ENCODE data around the gene ERGIC2. TPM values are rescaled to one million over a fixed set of nuclear protein-coding genes. Genes with fewer than 3 reads are reported as not detected.

ERGIC2 gene
- total and polyA plus RNA-seq, 4 donors: 39.5 to 70.5 (median 48.7) TPM

DNA sequence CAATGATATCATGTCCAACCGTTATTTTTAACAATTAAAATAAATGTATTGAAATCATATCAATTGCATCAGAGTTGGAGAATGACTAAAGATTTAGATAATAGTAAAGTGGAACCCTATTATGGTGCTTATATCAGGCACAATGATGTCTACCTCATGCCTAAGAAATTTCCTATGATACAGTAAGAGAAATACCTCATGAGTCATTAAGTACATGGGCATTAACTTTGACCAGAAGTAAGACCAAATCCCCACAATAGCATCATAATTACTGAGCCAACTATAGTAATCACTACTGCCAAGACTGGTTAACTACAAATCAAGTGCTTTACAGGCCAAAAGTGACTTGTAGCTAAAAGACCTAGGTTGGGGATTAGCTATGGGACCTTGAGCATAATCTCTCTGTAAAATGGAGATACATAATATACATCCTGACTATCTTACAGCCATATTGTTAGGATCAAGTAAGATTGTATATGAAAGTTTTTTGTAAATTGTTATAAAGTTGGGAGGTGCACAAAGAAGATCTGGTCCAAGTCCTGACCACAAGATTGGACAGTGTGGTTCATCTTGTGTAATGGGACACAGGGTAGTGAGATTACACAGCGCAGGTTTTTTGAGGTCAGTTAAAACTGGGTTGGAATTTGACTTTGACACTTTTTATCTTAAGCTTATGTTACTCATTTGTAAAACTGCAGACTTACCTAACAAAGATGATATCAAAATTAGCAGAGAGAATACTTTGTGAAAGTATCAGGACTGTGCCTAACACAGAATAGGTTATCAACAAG, 60.5 kb downstream of the ERGIC2 start:
- TF ChIP-seq, protein P1, sequence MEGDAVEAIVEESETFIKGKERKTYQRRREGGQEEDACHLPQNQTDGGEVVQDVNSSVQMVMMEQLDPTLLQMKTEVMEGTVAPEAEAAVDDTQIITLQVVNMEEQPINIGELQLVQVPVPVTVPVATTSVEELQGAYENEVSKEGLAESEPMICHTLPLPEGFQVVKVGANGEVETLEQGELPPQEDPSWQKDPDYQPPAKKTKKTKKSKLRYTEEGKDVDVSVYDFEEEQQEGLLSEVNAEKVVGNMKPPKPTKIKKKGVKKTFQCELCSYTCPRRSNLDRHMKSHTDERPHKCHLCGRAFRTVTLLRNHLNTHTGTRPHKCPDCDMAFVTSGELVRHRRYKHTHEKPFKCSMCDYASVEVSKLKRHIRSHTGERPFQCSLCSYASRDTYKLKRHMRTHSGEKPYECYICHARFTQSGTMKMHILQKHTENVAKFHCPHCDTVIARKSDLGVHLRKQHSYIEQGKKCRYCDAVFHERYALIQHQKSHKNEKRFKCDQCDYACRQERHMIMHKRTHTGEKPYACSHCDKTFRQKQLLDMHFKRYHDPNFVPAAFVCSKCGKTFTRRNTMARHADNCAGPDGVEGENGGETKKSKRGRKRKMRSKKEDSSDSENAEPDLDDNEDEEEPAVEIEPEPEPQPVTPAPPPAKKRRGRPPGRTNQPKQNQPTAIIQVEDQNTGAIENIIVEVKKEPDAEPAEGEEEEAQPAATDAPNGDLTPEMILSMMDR (IDR thresholded peaks at IDR 0.05; ENCODE audit: control extremely low read depth, extremely low read depth): no peak
- ATAC-seq (ENCODE audit: insufficient read depth, low FRiP score): no peak
- no peak overlapping the region for H3K4me3 ChIP-seq
- no peak for DNase-seq
- H3K4me1 ChIP-seq (ENCODE audit: control insufficient read depth in 5 of 5, insufficient read depth in 5 of 5, low read length in 5 of 5): no peaks in the 10 kb centered on the region
- no peaks in the 10 kb centered on the region for H3K9me3 ChIP-seq (ENCODE audit: control insufficient read depth in 4 of 4, insufficient read depth in 3 of 4, low read length in 3 of 4)
- peak overlapping the region in 1 of 2 donors; percentile 80 for H3K27ac ChIP-seq (ENCODE audit: low read depth in 1 of 2, low read length in 1 of 2)
- H3K9ac ChIP-seq (ENCODE audit: insufficient read depth in 1 of 2, low read length in 2 of 2): no peak overlapping the region
- H3K36me3 ChIP-seq (ENCODE audit: control insufficient read depth in 4 of 4, insufficient read depth in 4 of 4, low read length in 4 of 4): peaks cover 0 to 6% (median 0%) of the 10 kb centered on the region in 4 donors
- no peaks in the 10 kb centered on the region for H3K27me3 ChIP-seq (ENCODE audit: control insufficient read depth in 3 of 3, insufficient read depth in 3 of 3, low read length in 2 of 3)
- 92 to 94% methylated on average over 2 of the region's 2 CpGs for WGBS, 2 donors

DNA sequence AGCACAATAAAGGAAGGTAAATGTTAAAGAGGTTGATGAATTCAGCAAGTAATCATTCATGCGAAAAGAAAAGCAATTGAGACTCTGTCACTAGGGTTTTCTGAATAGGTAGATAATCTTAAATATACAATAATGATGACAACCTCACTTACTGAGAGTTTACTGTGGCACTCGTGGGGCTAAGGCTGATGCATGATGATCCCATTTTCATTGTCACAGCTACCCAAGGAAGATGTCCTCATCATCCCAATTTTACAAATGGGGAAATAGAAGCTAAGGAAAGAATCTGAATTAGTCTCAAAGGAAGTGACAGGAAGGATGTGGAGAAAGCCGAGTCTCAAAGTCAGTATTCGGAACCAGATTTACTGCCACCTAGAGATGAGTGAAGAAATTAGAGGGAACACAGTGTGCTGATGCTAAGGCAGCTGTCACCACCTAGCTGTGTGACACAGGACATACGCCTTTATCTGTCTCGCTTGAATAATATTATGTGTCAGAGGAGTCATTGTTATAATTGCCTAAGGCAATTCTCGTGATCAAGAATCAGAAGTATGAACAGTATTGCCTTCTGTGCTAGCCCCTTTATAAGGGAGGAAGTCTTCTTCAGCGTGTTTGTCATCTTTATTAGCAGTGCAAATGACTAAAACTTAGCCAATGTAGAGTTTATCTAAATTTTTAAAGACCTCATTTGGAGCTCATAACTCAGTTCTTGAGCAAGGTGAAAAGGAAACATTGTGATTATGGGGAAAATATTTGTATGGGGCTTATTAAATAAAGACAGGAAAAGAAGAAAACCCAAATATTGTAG, 63.2 kb downstream of the ERGIC2 start:
- WGBS, 2 donors: 24 to 34% methylated on average over 8 of the region's 8 CpGs

DNA sequence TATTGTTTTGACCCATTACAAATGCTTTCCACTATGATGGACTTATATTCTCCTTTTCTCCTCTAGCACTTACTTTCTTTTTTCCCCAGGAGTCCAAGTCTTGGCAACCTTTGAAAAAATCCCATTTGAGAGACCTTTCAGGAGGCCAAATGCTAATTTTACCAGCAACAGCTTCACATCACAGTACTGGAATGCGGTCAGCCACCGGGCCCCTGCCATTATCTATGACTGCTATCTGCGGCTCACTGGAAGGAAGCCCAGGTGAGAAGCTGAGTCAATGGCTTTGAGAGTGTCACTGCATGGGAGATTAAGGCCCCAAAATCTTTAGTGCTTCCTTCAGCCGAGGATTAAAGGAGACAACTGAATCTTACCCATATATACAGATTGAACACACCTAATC, 64.2 kb downstream of the ERGIC2 start:
- peaks cover 0 to 2% (median 1%) of the 10 kb centered on the region in 4 donors for H3K36me3 ChIP-seq (ENCODE audit: control insufficient read depth in 4 of 4, insufficient read depth in 4 of 4, low read length in 4 of 4)
- peak overlapping the region in 1 of 2 donors; percentile 94 for H3K27ac ChIP-seq (ENCODE audit: low read depth in 1 of 2, low read length in 1 of 2)
- 67 to 68% methylated on average over 4 of the region's 4 CpGs for WGBS, 2 donors
- TF ChIP-seq, protein P1 (IDR thresholded peaks at IDR 0.05; ENCODE audit: control extremely low read depth, extremely low read depth): no peak
- no peak overlapping the region for H3K9ac ChIP-seq (ENCODE audit: insufficient read depth in 1 of 2, low read length in 2 of 2)
- DNase-seq: no peak
- no peaks in the 10 kb centered on the region for H3K9me3 ChIP-seq (ENCODE audit: control insufficient read depth in 4 of 4, insufficient read depth in 3 of 4, low read length in 3 of 4)
- H3K4me3 ChIP-seq: no peak overlapping the region
- no peaks in the 10 kb centered on the region for H3K27me3 ChIP-seq (ENCODE audit: control insufficient read depth in 3 of 3, insufficient read depth in 3 of 3, low read length in 2 of 3)
- H3K4me1 ChIP-seq (ENCODE audit: control insufficient read depth in 5 of 5, insufficient read depth in 5 of 5, low read length in 5 of 5): no peaks in the 10 kb centered on the region
- no peak for ATAC-seq (ENCODE audit: insufficient read depth, low FRiP score)

More for the DNA sequence above, 63.2 kb downstream of the ERGIC2 start:
- H3K27me3 ChIP-seq (ENCODE audit: control insufficient read depth in 3 of 3, insufficient read depth in 3 of 3, low read length in 2 of 3): no peaks in the 10 kb centered on the region
- DNase-seq: peak; percentile 27 to 69 (median 58)
- H3K4me1 ChIP-seq (ENCODE audit: control insufficient read depth in 5 of 5, insufficient read depth in 5 of 5, low read length in 5 of 5): no peaks in the 10 kb centered on the region
- no peak overlapping the region for H3K9ac ChIP-seq (ENCODE audit: insufficient read depth in 1 of 2, low read length in 2 of 2)
- H3K36me3 ChIP-seq (ENCODE audit: control insufficient read depth in 4 of 4, insufficient read depth in 4 of 4, low read length in 4 of 4): peaks cover 0 to 6% (median 1%) of the 10 kb centered on the region in 4 donors
- H3K4me3 ChIP-seq: no peak overlapping the region
- H3K9me3 ChIP-seq (ENCODE audit: control insufficient read depth in 4 of 4, insufficient read depth in 3 of 4, low read length in 3 of 4): no peaks in the 10 kb centered on the region
- TF ChIP-seq, protein P1 (IDR thresholded peaks at IDR 0.05; ENCODE audit: control extremely low read depth, extremely low read depth): peak; percentile 96
- peak; percentile 72 for ATAC-seq (ENCODE audit: insufficient read depth, low FRiP score)
- H3K27ac ChIP-seq (ENCODE audit: low read depth in 1 of 2, low read length in 1 of 2): peak overlapping the region in 1 of 2 donors; percentile 94
